Body of pancreas (tissue), 4 donors: ENCODE measurements around the gene TRIM24.

ENCODE experiments used
- POLR2A ChIP-seq, 3 donors: fragments of 450-650 bp; IDR thresholded peaks; one replicate each; pipeline ENCODE4 v1.6.1; 2016; ENCODE audit warnings: antibody characterized with exemption in 3 of 3, mild to moderate bottlenecking in 2 of 3
- TF ChIP-seq, protein P1 (sequence below), 7 experiments: fragments of 450-650 bp in 4 of 7; fragments of 200-600 bp in 3 of 7; sonication (generic) in 3 of 7; IDR thresholded peaks; one replicate each; pipeline ENCODE4 v1.5.1; 2016 to 2019; ENCODE audit warnings: antibody characterized with exemption in 7 of 7

DNA sequence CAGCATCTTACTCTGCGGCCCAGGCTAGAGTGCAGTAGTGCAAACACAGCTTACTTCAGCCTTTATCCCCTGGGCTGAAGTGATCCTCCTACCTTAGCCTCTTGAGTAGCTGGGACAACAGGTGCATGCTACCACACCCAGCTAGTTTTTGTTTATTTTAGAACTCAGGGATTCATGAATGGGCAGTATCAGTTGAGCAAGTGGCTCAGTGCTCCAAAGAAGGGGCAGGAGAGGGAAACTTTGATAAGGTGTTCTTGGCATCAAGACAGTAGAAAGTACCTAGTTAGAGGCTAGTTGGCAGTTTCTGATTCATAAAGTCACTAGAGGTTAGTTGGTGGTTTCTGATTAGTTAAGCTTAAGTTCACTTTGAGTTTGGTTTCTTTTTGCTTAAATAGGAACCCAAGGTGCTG, 18.4 kb downstream of the TRIM24 start:
- TF ChIP-seq POLR2A (IDR thresholded peaks at IDR 0.05): no peak
- TF ChIP-seq, protein P1, sequence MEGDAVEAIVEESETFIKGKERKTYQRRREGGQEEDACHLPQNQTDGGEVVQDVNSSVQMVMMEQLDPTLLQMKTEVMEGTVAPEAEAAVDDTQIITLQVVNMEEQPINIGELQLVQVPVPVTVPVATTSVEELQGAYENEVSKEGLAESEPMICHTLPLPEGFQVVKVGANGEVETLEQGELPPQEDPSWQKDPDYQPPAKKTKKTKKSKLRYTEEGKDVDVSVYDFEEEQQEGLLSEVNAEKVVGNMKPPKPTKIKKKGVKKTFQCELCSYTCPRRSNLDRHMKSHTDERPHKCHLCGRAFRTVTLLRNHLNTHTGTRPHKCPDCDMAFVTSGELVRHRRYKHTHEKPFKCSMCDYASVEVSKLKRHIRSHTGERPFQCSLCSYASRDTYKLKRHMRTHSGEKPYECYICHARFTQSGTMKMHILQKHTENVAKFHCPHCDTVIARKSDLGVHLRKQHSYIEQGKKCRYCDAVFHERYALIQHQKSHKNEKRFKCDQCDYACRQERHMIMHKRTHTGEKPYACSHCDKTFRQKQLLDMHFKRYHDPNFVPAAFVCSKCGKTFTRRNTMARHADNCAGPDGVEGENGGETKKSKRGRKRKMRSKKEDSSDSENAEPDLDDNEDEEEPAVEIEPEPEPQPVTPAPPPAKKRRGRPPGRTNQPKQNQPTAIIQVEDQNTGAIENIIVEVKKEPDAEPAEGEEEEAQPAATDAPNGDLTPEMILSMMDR (IDR thresholded peaks at IDR 0.05): no peak
